ENCODE data around the gene GALNT7.

The GALNT7 gene

DNA sequence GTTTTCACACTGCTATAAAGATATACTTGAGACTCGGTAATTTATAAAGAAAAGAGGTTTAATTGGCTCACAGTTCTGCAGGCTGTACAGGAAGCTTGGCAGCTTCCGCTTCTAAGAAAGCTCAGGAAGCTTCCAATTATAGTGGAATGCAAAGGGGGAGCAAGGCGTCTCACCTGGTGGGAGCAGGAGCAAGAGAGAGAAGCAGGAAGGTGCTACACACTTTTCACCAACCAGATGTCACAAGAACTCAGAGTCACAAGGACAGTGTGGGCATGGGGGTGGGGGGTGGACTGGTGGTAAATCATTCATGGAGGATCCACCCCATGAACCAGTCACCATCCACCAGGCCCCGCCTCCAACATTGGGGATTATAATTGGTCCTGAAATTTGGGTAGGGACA, 142.8 kb downstream of the GALNT7 start:
- DNase-seq (ENCODE audit: low read depth) = no peak

DNA sequence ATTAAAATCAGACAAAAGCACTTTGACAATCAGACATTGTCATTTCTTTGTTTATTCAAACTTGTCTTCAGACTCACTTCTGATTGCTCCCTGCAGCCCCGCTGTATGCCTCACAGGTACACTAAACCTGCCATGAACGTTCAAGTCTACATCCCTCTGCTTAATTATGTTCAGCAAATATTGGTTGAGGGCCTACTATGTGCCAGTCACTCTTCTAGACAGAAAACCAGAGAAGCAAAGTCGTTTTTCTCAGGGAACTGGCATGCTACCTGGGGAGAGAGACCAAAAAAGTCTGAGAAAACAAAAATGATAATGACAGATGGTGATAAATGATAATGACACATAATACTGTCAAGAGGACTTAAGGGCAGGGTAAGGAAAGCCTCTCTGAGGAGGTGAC, 146.1 kb downstream of the GALNT7 start:
- DNase-seq (ENCODE audit: low read depth) = no peak

- no peak for DNase-seq (ENCODE audit: low read depth)
Measured at GRCh38 chr4:173316060-173316459, 147.4 kb downstream of the GALNT7 start.

DNA sequence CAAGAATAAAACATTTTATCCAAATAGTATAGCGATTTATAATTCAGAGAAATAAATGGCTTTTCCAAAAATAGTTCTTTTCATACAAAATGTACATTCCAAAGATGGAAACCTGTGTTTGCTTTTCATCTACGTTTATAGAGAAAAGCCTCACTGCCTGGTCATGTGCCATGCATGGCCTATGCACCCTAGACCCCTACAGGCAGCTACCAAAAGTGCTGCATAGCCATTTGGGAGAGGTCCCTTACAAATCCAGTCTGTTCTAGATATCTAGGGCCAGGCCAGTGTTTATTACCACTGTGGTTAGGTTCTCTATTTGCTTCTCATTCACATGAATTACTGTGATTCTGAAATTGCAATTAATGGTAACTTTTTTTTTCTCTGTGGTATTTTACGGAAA, 148.4 kb downstream of the GALNT7 start:
- no peak for DNase-seq (ENCODE audit: low read depth)

DNA sequence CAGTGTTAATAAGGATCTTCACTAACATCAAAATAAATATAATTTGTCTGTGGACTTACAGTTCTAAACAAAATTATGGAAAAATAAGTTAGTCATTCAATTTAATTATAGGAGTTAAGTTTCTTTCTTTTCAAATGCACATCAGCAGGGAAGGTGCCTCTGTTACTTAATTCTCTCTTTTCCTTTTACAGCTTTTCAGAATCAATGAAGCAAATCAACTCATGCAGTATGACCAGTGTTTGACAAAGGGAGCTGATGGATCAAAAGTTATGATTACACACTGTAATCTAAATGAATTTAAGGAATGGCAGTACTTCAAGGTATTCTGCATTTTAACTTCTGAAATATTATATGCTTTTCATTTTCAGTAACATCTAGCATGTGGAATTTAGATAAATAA, 149.6 kb downstream of the GALNT7 start:
- DNase-seq (ENCODE audit: low read depth) = no peak

GRCh38 chr4:173318648-173319211, 150.1 kb downstream of the GALNT7 start:
- peak; percentile 26 for DNase-seq (ENCODE audit: low read depth)

GRCh38 chr4:173319696-173320095, 151.1 kb downstream of the GALNT7 start:
- no peak for DNase-seq (ENCODE audit: low read depth)

GRCh38 chr4:173325007-173325736, 156.6 kb downstream of the GALNT7 start:
- no peak for DNase-seq (ENCODE audit: low read depth)

GRCh38 chr4:173328236-173328901, 159.8 kb downstream of the GALNT7 start:
- no peak for DNase-seq (ENCODE audit: low read depth)

- DNase-seq (ENCODE audit: low read depth) = no peak
Measured at GRCh38 chr4:173330590-173330989, 162.0 kb downstream of the GALNT7 start.

DNA sequence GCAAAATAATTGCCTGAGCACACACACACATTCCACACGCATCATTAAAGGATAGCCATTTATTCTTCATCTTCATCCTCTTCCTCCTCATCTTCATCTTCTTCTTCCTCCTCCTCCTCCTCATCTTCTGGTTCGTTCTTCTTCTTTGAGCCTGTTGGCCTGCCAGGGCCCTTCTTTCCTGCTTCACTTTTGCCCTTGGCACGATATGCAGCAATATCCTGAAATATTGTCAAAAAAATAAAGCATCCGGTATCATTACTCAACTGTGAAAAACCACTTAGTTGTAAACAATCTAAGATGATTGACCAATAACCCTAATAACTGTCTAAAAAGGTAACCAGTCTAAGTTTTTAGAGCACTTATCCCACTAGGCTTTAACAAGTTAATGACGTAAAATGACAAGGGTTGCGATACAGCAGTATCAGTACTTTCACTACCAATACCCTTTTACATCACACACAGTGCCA, 163.4 kb downstream of the GALNT7 start:
- DNase-seq (ENCODE audit: low read depth) = no peak

GRCh38 chr4:173332963-173333657, 164.5 kb downstream of the GALNT7 start:
- DNase-seq (ENCODE audit: low read depth) = no peak

DNA sequence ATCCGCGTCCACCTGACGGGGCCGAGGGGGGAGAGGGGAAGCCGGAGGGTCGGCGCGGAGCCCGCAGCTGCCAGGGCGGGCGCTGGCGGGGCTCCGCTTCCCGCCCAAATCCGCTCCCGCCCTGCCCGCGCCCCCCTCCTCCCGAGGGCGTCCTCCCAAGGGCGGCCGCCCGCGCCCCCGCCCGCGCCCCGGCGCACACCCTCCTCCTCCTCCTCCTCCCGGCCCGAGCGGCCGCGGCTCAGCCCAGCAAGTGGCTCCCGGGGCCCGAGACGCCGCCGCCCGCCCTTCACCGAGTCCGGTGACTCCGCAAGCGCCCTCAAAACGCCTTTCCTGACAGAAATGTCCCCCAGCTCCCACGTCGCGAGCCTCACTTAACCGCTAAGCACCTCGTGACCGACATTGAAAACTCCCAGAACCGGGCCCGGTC, 165.1 kb downstream of the GALNT7 start:
- no peak for DNase-seq (ENCODE audit: low read depth)

DNA sequence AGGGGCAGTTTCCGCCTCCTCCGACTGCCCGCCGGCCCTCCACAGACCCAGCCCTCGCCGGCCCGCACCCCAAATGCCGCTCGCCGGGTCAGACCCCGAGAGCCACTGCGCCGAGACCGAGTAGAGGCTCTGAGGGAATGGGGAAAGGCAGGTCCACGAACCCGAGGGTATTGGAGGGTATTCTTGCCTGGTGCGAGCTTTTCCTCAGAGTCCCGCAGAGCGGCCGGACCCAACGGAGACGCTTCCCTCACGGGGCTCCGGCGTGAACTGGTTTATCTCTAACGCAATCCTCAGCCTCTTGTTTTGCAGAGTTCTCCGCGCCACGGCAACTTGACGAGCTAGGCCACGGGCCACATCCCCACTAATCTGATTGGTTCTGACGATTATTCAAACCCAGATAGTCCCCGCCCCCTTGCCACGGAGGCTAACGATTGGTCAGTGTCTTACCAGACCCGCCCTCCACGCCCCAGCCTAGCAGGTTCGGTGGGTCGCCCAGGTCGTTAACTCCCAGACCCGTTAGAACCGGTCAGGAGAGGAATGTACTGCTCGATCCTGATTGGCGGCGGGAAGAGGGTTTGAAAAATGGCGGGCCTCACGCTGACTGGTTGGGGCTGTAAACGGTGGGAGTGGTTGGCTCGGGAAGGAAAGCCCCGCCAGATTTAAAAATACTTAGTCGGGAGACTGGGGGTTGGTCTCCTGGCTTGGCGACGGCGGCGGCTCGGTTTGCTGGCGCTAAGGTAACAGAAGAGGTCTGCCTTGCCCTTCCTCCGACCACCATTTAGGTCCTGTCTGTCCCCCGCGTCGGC, 165.7 kb downstream of the GALNT7 start, which contains the start of gene HMGB2:
TSS of gene HMGB2 (minus strand) at position 274 of the 806 bp plus-strand sequence. CDS start 709 bp downstream, outside the sequence.
- DNase-seq (ENCODE audit: low read depth) = peak; percentile 100

DNA sequence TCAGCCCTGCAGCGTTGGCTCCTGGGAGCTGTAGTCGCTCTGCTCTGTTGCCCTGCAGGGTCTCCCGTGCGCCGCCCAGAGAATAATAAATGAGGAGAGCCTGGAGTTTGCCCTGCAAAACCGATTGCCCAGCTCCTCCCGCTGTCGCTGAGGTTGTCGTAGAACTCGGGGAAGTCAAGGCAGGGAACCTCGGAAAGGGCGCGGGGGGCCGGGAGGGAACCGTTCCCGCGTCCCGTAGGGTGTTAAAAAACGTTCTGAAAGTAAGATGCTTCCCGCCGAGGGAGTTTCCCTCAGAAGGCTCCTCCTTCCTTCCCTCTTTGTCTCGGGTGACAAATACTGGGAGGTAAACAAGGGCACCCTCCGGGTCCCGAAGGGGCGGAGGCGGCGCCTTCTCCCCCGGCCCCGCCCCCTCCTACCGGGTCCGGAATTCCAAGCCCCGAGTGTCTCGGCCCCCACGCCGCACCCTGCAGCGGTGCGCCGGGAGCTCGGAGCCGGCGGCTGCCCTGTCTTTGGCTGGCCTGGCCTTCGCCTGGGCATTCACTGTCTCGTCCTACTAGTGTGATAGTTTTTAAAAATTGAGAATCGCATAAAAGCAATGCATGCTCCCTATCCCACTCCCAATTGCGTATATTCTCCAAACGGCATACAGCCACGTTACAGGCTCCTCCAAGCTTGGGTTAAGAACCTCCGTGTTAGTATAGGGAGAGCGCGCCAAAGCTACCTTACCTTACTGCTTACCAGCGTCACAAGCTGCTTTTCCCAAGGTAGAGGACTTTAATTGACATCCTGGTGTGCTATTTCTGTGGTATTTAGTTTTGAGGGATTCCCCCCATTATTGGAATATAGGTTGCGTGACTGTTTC, 166.5 kb downstream of the GALNT7 start:
- DNase-seq (ENCODE audit: low read depth) = no peak

GRCh38 chr4:173337463-173337862, 168.9 kb downstream of the GALNT7 start:
- DNase-seq (ENCODE audit: low read depth) = no peak

- DNase-seq (ENCODE audit: low read depth) = no peak
Measured at GRCh38 chr4:173343832-173344397, 175.3 kb downstream of the GALNT7 start.

DNA sequence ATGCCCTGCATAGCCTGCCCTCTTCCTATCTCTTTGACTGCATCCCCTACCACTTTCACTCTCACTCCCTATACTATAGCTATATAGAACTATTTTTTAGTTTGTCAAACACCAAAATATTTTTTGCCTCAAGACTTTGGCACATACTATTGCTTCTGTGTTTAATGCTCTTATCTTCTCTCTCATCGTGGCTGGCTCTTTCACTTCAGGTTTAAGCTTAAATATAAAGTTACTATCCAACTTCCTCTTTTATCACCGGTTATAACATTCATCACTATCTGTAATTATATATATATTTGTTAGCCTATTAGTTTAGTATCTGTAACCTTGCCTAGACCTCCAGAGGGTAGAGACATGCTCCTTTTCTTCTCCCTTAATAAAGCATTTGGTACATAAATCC, 177.0 kb downstream of the GALNT7 start:
- DNase-seq (ENCODE audit: low read depth) = no peak

- no peak for DNase-seq (ENCODE audit: low read depth)
Measured at GRCh38 chr4:173346074-173346473, 177.5 kb downstream of the GALNT7 start.

GRCh38 chr4:173347467-173347866, 178.9 kb downstream of the GALNT7 start:
- no peak for DNase-seq (ENCODE audit: low read depth)
